ENCODE data around the gene IL1R1. TPM values are rescaled to one million over a fixed set of nuclear protein-coding genes. Genes with fewer than 3 reads are reported as not detected.

IL1R1 gene
- total RNA-seq, 1 donor from 2014 or later = 20.9 TPM

DNA sequence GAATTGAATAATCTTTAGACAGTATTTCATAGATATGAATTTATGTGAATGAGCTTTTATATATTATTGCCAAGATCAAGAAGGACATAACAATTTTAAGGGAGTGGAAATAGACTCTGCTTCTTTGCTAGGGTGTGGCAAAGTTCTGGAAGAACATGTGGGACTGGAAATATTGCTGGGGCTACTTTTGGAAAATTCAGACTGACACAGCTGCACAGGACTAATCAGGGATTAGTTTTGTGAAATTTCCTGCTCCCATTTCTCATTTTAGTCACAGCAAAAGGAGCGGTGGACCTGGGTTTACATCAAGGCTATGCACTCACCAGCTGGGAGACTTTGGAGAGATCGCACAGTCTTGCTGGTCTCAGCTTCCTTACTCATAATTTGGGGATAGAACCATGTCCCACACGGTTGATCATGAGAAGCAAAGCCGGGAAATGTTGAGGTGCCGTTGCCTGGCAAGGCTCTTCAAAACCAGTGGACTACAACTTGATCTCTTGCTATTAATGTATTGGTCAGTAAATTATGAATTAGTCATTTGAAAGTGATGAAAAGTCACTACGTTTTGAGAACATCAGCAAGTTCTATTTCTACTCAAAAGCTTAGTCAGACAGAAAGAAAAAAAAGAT is 86.7 kb downstream of the IL1R1 start:
- intact Hi-C loops (cut with micrococcal nuclease) = no loop called here
- ATAC-seq (peak; percentile 22), DNase-seq (no peak)

Other genes with a start within 250 kb of the IL1R1 start
- 1.4 TPM for gene IL1R2, start 150.8 kb upstream of the IL1R1 start, total RNA-seq
- gene IL1RL2, start 44.3 kb downstream of the IL1R1 start, total RNA-seq = not detected
- 2.5 TPM for gene IL1RL1, start 168.8 kb downstream of the IL1R1 start, total RNA-seq
- gene IL18R1, start 213.1 kb downstream of the IL1R1 start, total RNA-seq = 1.3 TPM

All from left ventricle myocardium superior (tissue), 1 donor.